ENCODE measurements around the gene GLI3. TPM values are rescaled to one million over a fixed set of nuclear protein-coding genes. Genes with fewer than 3 reads are reported as not detected.

GLI3 gene
- polyA plus RNA-seq, 1 donor: 18.9 TPM

GRCh38 chr7:41927380-41927779 is 309.6 kb downstream of the GLI3 start:
- no peak for DNase-seq

DNA sequence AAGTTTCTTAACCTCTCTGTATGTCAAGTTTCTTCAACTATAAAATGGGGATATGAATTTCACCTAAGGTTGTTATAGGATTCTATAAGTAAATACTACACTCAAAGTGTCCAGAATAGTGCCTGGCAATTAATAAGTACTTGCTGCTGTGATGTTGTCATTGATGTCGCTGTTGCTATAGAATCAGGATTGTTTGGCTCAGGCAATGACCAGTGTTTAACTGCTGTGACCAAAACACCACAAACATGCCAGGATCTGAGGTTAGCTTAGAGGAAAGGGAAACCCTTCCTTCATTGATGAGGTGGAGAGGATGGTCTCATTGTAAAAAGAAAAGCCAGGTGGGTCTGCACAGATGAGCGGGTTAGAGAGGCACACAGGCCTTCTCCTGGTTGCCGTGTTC is 311.1 kb downstream of the GLI3 start:
- no peak for DNase-seq

DNA sequence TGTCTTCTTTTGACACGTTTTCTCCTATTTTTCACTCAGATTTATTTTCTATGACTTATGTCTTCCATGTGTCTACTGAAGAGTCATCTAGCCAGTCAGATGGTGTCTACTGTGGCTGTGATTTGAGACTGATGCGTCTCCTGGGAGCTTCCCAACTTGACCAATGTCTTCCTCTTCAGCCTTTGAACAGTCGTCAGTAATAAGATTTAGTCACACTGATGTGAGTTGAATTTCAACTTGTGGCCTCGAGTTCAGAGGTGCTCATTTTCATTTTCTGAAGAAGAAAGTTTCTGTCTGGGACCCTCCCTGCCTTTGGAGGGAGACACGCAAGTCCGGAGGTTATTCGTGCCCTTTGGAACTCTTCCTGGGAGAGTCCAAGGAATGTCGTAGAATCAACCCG is 312.2 kb downstream of the GLI3 start:
- DNase-seq: no peak

DNA sequence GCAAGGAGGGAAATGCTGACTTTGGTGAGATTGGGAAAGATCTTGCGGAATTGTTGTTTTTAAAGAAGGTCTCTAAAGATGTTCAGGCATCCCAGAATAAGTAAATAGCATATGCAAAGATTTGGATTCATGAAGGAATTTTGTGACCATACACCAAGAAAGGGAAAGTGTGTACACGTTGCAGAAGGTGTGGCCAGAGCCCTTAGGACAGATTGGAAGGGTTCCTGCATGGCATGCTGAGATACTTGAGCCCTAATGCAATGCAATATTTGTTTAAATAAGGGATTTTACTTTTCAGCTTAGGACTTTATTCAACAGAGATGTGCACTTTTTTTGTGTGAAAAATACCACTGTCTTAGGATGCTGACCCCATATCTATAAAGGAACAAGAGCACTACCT is 314.6 kb downstream of the GLI3 start:
- DNase-seq: no peak

- no peak for DNase-seq
These were observed 315.5 kb downstream of the GLI3 start for GRCh38 chr7:41921453-41921981.

GRCh38 chr7:41918597-41918996 is 318.4 kb downstream of the GLI3 start:
- DNase-seq: no peak

GRCh38 chr7:41916450-41916927 is 320.5 kb downstream of the GLI3 start:
- no peak for DNase-seq

DNA sequence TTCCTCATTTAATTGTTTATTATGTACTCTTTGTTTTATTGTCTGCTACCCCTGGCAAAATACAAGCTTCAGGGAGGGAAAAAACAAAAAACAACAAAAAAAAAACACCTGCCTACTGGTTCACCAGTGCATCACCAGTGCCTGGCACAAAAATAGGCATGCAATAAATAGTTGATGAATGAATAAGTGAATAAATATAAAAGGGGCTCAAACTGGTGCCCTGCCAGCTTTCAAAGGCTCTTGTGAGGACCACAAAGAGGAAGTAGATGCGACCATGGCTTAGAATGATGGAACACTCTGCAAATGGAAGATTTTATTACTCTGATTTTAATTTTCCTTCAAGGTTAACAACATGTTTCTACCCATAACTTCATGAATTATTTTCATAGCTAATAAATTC is 321.1 kb downstream of the GLI3 start:
- DNase-seq: no peak

GRCh38 chr7:41912851-41913567 is 324.0 kb downstream of the GLI3 start:
- no peak for DNase-seq

- DNase-seq: no peak
These were observed 324.6 kb downstream of the GLI3 start for GRCh38 chr7:41912426-41912825.

DNA sequence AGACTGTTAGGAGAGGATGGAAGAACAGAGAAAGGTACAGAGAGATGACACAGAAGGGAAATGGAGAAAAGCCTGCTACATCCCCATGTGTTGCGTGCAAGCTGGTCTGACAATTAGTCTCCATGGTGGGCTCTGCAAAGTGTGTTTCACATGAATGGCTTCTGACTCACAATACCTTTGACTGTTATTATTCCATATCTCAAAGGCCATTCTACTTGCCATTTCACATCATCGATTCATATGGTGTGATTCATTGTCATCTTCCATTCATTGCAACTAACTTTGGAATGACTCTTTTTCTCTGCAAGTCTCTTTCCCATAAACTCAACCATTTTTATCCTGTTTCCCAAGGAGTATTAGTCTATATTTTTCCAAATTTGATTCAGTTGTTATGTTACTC is 325.2 kb downstream of the GLI3 start:
- no peak for DNase-seq

Measured in left kidney (tissue), 2 donors.